Activated CD8-positive, alpha-beta memory T cell treated with anti-CD3 and anti-CD28 coated beads for 48 hours (primary cell): Measurements from ENCODE around the gene CENPP.
"Not testable (repeated sequence)": the region's sequence is repeated elsewhere in the genome, so short reads cannot be mapped to it uniquely, and the experiment has no call there.

Experiments used
- DNase-seq, 3 experiments: peaks; one replicate each; pipeline ENCODE4 v3.0.0-alpha.2; 2020; ENCODE audit warnings: low read depth in 2 of 3, low spot score in 2 of 3

Gene CENPP

GRCh38 chr9:92529124-92529523 is 203.4 kb downstream of the CENPP start:
- DNase-seq = no peak

- DNase-seq = no peak
These were observed 205.1 kb downstream of the CENPP start for GRCh38 chr9:92530893-92531292.

DNA sequence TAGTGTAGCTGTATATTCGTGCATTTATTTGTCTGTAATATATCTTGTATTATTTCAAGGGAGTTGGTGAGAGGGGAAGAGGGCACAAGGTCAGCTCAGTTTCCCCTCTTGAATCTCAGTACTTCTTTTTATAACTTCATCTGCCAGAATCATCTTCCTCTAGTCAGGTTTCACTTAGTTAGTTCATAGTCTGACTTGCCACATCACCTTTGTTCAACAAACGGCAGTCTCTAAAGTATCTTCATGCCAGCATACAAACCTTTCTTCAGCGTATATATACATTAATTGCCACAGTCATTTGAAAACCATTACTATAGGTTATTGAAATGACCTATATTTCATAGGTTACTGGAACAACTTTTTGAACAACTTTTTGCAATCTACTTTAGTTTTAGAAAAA is 208.5 kb downstream of the CENPP start:
- no peak for DNase-seq

GRCh38 chr9:92534674-92535073 is 208.9 kb downstream of the CENPP start:
- DNase-seq = no peak

DNA sequence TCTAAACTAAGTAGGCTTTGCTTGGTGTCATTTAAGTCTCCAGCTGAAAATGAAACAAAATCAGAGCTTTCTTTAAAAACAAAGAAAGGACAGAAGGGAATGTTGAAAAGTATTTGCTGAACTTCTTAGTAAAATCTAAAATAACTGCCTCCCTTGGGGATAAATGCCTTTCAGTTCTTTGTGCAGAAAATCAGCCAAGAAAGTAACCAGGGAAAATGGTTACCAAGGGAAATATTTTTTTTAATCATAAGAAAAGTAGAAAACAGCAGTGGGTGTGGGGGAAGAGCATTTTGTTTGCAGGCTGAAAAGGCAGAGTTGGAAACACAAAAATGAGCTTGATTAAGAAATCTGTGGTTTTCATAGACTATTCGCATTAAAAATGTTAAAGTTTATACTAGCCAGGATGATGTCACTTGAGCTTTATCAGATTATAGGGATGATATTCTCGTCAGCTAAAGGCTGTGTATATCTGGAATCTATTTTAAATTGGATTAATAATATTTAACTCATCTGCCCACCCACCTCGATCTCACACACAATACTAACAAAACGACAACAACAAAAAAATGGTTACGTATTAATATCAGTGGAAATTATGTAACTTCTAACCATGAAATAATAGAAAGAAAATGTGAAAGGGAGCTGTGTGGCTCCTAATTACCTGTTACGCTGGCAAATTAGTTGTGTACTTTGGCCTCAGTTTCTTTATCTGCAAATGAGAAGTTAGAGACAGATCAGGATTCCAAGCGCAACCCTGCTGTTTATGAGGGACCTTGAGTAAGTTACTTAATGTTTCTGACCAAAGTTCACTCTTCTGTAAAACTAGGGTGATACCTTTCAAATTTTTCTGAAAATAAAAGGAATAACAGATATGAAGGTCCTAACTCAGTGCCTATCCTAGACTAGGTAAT is 210.4 kb downstream of the CENPP start, which contains the start of gene ECM2:
Gene ECM2, minus strand, starts transcription at position 51 of the 911 bp plus-strand sequence. CDS start 13,124 bp downstream, outside the sequence.
- DNase-seq = no peak

GRCh38 chr9:92538541-92538940 is 212.8 kb downstream of the CENPP start:
- no peak for DNase-seq

DNA sequence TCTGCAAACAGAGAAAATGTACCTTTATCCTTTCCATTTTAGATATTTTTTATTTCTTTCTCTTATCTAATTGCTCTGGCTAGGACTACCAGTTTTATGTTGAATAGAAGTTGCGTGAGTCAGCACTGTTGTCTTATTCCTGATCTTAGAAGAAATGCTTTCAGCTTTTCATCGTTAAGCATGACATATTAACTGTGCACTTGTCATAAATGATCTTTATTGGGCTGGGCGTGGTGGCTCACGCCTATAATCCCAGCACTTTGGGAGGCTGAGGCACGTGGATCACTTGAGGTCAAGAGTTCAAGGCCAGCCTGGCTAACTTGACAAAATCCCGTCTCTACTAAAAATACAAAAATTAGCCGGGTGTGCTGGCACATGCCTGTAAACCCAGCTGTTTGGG is 218.2 kb downstream of the CENPP start:
- no peak for DNase-seq

DNA sequence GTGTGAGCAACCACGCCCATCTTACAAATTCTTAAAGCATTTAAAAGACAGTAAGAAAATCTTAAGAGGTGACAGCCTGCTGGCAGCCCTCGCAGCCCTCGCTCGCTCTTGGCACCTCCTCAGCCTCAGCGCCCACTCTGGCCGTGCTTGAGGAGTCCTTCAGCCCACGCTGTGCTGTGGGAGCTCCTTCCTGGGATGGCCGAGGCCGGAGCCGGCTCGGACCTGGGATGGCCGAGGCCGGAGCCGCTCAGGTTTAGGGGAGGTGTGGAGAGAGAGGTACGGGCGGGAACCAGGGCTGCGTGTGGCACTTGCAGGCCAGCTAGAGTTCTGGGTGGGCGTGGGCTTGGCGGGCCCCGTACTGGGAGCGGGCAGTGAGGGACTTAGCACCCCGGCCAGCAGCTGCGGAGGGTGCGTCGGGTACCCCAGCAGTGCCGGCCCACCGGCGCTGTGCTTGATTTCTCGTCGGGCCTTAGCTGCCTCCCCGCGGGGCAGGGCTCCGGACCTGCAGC is 219.3 kb downstream of the CENPP start:
- no peak for DNase-seq

DNA sequence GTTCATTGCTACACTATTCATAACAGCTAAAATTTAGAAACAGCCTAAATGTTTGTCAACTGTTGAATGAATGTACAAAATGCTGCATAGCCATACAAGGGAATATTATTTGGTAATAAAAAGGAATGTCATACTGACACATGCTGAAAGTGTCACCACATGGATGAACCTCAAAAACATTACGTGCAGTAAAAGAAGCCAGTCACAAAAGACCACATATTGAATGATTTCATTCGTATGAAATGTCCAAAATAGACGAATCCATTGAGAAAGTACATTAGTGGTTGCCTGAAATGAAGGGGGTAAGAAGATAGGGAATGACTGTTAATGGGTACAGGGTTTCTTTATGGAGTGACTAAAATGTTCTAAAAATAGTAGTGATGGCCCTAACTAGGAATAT is 221.6 kb downstream of the CENPP start:
- DNase-seq = no peak

DNA sequence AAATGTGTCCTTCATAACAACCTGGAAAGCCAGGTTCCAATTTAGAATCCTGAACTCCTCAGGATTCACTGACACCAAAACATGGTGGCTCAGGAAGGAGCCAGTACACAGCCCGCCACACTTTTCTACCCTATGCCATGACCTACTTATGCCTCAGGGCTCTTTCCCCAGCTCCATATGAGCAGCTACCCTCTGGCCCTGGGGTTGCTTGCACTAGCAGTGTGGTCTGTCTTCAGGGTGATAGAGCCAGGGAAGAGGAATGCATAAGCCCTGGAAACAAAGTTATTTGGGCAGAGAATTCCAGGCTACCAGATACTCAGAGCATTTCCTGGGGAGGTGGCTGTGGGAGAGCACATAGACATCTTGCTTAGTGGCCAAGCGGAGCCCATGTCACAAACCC is 225.0 kb downstream of the CENPP start:
- DNase-seq = no peak

DNA sequence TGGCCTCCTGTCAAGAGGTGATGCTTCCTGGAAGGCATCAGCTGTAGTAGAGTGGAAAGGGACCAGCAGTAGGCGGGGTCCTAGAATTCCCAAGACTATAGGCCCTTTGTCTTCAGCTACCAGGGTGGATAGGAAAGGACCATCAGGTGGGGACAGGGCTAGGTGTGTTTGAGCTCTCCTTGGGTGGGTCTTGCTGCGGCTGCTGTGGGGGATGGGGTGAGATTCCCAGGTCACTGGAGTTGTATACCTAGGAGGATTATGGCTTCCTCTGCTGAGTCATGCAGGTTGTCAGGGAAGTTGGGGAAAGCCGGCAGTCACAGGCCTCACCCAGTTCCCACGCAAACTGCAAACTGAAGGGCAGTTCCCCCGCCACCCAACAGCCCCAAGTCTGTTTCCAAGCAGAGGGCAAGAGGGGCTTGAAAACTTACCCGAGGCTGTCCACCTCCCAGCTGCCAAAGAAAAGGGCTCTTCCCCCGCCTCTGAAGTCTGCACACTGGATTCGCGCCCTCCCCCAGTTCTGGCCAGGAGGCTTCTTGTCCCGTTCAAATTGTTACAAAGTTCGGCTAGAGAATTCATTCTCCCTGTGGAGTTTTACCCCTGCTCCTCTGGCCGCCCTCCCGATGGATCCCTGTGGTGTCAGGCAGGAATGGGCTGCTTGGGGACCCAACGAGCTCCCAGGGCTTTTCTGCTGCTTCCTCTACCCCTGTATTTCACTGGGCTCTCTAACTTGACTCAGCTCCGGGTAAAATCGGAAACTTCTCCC is 233.0 kb downstream of the CENPP start:
- DNase-seq = no peak

- DNase-seq = no peak
These were observed 235.9 kb downstream of the CENPP start for GRCh38 chr9:92561374-92562330.

DNA sequence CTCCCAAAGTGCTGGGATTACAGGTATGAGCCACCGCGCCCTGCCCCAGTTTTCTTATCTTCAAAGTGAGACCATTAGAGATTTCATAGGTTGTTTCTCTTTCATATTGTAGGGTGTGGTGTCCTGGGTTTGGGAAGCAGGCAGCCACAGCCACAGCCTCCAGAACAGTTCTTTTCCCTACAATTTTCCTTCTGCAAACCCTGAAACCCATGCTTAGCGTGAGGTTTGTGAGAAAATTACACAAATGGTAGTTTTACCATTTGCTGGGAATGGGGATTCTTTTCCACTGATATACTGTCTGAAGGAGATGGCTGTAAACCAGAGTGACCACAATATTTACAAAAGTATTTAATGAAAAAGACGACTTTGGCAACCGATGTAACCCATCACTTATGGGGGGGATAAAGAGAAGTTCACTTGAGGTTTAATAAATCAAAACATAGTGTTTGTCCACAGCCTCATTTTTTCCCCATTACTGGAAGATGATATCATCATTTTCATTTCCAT is 236.8 kb downstream of the CENPP start:
- DNase-seq = no peak

DNA sequence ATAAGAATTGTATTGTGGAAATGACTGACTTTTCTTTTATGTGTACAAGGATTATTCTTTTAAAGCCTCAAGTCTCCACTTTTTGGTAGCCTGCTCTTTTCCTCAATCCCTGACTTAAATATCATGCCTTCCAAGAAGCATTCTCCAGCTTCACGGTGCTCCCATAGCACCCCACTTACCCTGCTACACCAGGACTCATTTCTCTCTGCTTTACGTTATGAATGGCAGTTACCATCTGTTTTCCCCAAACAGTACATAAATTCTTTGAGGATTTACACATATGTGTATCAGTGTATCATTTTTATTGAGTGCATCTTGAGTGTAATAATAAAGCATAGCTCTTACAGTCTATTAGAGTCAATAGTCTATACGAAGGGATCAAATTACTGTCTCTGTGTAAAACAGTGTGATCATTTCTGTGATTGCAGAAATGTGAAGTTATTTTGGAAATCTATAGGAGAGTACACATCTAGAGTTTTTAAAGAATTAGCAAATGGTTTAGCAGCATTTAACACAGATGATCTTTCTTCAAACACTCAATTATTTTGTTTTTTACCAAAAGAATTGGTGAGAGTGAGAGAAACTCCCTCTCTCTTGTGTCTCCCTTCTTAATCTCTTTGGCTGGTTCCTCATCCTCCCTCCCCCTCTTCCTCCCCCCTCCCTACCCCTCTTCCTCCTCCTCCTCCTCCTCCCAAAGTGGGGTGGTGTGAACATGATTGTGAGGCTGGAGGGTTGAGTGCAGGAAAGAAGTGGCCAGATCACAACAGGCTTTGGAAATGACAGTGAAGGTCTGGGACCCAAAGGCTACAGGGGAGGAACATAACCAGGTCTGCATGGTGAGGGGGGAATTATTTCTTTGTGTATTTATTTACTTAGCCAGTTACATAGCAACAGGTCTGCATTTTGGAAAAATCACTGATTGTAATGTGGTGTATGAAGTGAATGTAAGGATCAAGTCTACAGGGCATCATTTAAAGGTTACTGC is 237.7 kb downstream of the CENPP start:
- DNase-seq = no peak

- no peak for DNase-seq
These were observed 238.8 kb downstream of the CENPP start for GRCh38 chr9:92564504-92564903.

DNA sequence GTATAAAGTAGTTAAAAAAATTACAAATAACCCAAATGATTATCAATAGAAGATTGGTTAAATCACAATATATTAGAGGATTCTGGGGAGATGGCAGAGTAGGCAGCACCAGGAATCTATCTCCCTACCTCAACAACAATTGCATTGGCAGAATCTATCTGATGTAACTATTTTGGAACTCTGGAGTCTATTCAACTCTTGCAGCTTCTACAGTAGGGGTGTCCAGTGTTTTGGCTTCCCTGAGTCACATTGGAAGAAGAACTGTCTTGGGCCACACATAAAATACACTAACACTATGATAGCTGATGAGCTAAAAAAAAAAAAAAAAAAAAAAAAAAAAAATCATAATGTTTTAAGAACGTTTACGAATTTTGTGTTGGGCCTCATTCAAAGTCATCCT is 239.2 kb downstream of the CENPP start:
- DNase-seq = no peak

DNA sequence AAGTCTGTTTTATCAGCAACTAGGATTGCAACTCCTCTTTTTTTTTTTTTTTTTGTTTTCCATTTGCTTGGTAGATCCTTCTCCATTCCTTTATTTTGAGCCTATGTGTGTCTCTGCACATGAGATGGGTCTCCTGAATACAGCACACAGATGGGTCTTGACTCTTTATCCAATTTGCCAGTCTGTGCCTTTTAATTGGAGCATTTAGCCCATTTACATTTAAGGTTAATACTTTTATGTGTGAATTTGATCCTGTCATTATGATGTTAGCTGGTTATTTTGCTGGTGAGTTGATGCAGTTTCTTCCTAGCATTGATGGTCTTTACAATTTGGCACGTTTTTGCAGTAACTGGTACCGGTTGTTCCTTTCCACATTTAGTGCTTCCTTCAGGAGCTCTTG is 246.1 kb downstream of the CENPP start:
- not testable (repeated sequence) for DNase-seq

- DNase-seq = not testable (repeated sequence)
These were observed 247.9 kb downstream of the CENPP start for GRCh38 chr9:92573612-92574011.

DNA sequence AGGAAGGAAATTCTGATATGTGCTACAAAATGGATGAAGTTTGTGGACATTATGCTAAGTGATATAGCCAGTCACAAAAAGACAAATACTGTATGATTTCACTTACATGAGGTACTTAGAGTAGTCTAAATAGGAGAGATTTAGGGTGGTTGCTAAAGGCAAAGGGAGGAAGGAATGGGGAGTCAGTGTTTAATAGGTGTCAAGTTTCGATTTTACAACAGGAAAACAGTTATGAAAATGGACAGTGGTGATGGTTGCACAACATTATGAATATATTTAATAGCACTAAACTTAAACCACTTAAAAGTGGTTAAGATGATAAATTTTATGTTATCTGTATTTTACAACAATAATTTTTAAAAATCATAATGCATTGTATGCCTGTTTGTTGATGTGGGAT is 250.4 kb downstream of the CENPP start:
- DNase-seq = no peak
